HCT116 (cell line): Measurements from ENCODE around the gene RYR2. TPM values are rescaled to one million over a fixed set of nuclear protein-coding genes. Genes with fewer than 3 reads are reported as not detected.

ENCODE experiments used
- ATAC-seq: fragments of 200-7000 bp; cut with Tn5 transposase; 2 replicates; pipeline ENCODE4 v1.9.1; 2020; ENCODE audit warnings: mild to moderate bottlenecking, moderate library complexity
- BruUV-seq: library from RNA; stranded (reverse); fragments of 400-500 nt; replicated peaks from 2 replicates; lab custom pipeline; 2021; lab: Mats Ljungman, UMichigan
- CTCF ChIA-PET: fragments of 300-600 bp; sonication (Branson Sonifier 250); formaldehyde crosslinking; loops from one replicate; lab custom pipeline; 2021; ENCODE audit warnings: antibody characterized with exemption; lab: Charles Lee
- POLR2A ChIA-PET: fragments of 300-600, 350-600 bp; sonication (Branson Sonifier 250); formaldehyde crosslinking; loops from one replicate; lab custom pipeline; 2021; ENCODE audit warnings: antibody characterized with exemption; lab: Charles Lee
- RAD21 ChIA-PET, 2 experiments: fragments of 300-600 bp; sonication (Branson Sonifier 250); formaldehyde crosslinking; loops; one replicate each; lab custom pipeline; 2023; ENCODE audit warnings: low total read pairs in 2 of 2; ENCODE audit not compliant: uncharacterized antibody in 2 of 2, unreplicated experiment in 2 of 2, low non-redundant PET in 1 of 2; lab: Charles Lee
- DNase-seq: peaks from one replicate; pipeline ENCODE4 v3.0.0-alpha.2; 2010; ENCODE audit warnings: low read depth, low spot score
- H2AFZ ChIP-seq: fragments of 200-600 bp; shearing (Covaris generic), sonication (generic); 2 replicates; pipeline ENCODE4 v1.6.1; 2017; ENCODE audit warnings: low read depth, mixed run types, mixed read lengths, antibody characterized with exemption, low read length; ENCODE audit not compliant: poor library complexity, severe bottlenecking
- H3K27ac ChIP-seq: 2 replicates; pipeline ENCODE4 v1.5.1; 2012; ENCODE audit warnings: low read depth, low read length
- H3K27me3 ChIP-seq: fragments of 200-600 bp; sonication (generic); 2 replicates; pipeline ENCODE4 v1.6.1; 2016; ENCODE audit warnings: mixed run types, low read length, mixed read lengths; ENCODE audit not compliant: insufficient read depth
- H3K36me3 ChIP-seq, 2 experiments: fragments of 200-500 bp in 1 of 2; fragments of 200-600 bp in 1 of 2; sonication (Bioruptor generic) in 1 of 2; sonication (generic) in 1 of 2; 2 replicates each; pipeline versions ENCODE4 v1.5.1 to v1.6.1; 2014 to 2016; ENCODE audit warnings: low read length in 2 of 2, inconsistent platforms in 1 of 2, mixed read lengths in 1 of 2, mixed run types in 1 of 2; ENCODE audit not compliant: insufficient read depth in 2 of 2, control insufficient read depth in 1 of 2
- H3K4me1 ChIP-seq, 2 experiments: fragments of 200-600 bp in 1 of 2; sonication (generic) in 1 of 2; 2 replicates each; pipeline versions ENCODE4 v1.5.1 to v1.6.1; 2012 to 2017; ENCODE audit warnings: low read length in 2 of 2, inconsistent platforms in 1 of 2, mild to moderate bottlenecking in 1 of 2, mixed read lengths in 1 of 2, mixed run types in 1 of 2, moderate library complexity in 1 of 2; ENCODE audit not compliant: insufficient read depth in 2 of 2, control insufficient read depth in 1 of 2
- H3K4me2 ChIP-seq: fragments of 200-600 bp; sonication (generic); 2 replicates; pipeline ENCODE4 v1.6.1; 2017; ENCODE audit warnings: mixed run types, low read length, mixed read lengths
- H3K4me3 ChIP-seq, 2 experiments: fragments of 200-600 bp in 1 of 2; sonication (generic) in 1 of 2; replicated peaks in 1 of 2; 2 replicates each; pipeline ENCODE4 v1.5.1; 2011 to 2016; ENCODE audit warnings: low read length in 2 of 2, control low read depth in 1 of 2, low read depth in 1 of 2, mild to moderate bottlenecking in 1 of 2, mixed read lengths in 1 of 2, mixed run types in 1 of 2
- H3K79me2 ChIP-seq: fragments of 200-600 bp; sonication (generic); 2 replicates; pipeline ENCODE4 v1.6.1; 2017; ENCODE audit warnings: mild to moderate bottlenecking, mixed run types, low read length, moderate library complexity, mixed read lengths; ENCODE audit not compliant: insufficient read depth
- H3K9ac ChIP-seq: fragments of 200-600 bp; sonication (generic); 2 replicates; pipeline ENCODE4 v1.6.1; 2016; ENCODE audit warnings: low read length, mixed read lengths
- H3K9me2 ChIP-seq: fragments of 200-600 bp; sonication (generic), shearing (Covaris generic); 2 replicates; pipeline ENCODE4 v1.6.1; 2017; ENCODE audit warnings: mixed run types, mild to moderate bottlenecking, moderate library complexity; ENCODE audit not compliant: insufficient read depth
- H3K9me3 ChIP-seq, 2 experiments: fragments of 200-500 bp in 1 of 2; fragments of 200-600 bp in 1 of 2; sonication (Bioruptor generic) in 1 of 2; sonication (generic) in 1 of 2; 2 replicates each; pipeline ENCODE4 v1.6.1; 2014 to 2017; ENCODE audit warnings: low read length in 2 of 2, mixed read lengths in 2 of 2, inconsistent platforms in 1 of 2, low read depth in 1 of 2, mild to moderate bottlenecking in 1 of 2, mixed run types in 1 of 2, moderate library complexity in 1 of 2; ENCODE audit not compliant: control insufficient read depth in 1 of 2, insufficient read depth in 1 of 2
- H4K20me1 ChIP-seq: fragments of 200-600 bp; sonication (generic), shearing (Covaris generic); 2 replicates; pipeline ENCODE4 v1.6.1; 2017; ENCODE audit warnings: mixed run types, mild to moderate bottlenecking, moderate library complexity; ENCODE audit not compliant: insufficient read depth
- CEBPB ChIP-seq: IDR thresholded peaks from 2 replicates; pipeline ENCODE4 v1.6.1; 2012; ENCODE audit warnings: low read depth
- EGR1 ChIP-seq: IDR thresholded peaks from 2 replicates; pipeline ENCODE4 v1.6.1; 2012; ENCODE audit warnings: low read depth
- ELF1 ChIP-seq: IDR thresholded peaks from 2 replicates; pipeline ENCODE4 v1.6.1; 2012; ENCODE audit warnings: low read depth, borderline replicate concordance
- EZH2 ChIP-seq: fragments of 200-600 bp; sonication (generic); IDR thresholded peaks from 2 replicates; pipeline ENCODE4 v1.6.1; 2017; ENCODE audit warnings: antibody characterized with exemption, mixed run types
- FOSL1 ChIP-seq: IDR thresholded peaks from 2 replicates; pipeline ENCODE4 v1.6.1; 2012; ENCODE audit warnings: low read depth
- JUND ChIP-seq: IDR thresholded peaks from 2 replicates; pipeline ENCODE4 v1.6.1; 2012
- POLR2A ChIP-seq: IDR thresholded peaks from 2 replicates; pipeline ENCODE4 v1.7.0; 2011; ENCODE audit warnings: borderline replicate concordance; ENCODE audit not compliant: insufficient read depth, insufficient read length; ENCODE audit errors: extremely low read depth
- POLR2AphosphoS5 ChIP-seq: IDR thresholded peaks from 2 replicates; pipeline ENCODE4 v1.6.1; 2011; ENCODE audit warnings: mild to moderate bottlenecking, low read depth, low read length, moderate library complexity
- RAD21 ChIP-seq: IDR thresholded peaks from 2 replicates; pipeline ENCODE4 v1.6.1; 2012; ENCODE audit warnings: low read depth, mild to moderate bottlenecking
- SIN3A ChIP-seq: IDR thresholded peaks from 2 replicates; pipeline ENCODE4 v1.6.1; 2012; ENCODE audit warnings: low read depth
- SP1 ChIP-seq: IDR thresholded peaks from 2 replicates; pipeline ENCODE4 v1.6.1; 2012; ENCODE audit warnings: low read depth
- SRF ChIP-seq: IDR thresholded peaks from 2 replicates; pipeline ENCODE4 v1.6.1; 2012; ENCODE audit warnings: low read depth
- YY1 ChIP-seq: IDR thresholded peaks from 2 replicates; pipeline ENCODE4 v1.6.1; 2011; ENCODE audit warnings: low read length, low read depth, moderate library complexity, mild to moderate bottlenecking; ENCODE audit not compliant: insufficient replicate concordance; ENCODE audit errors: extremely low read depth
- ZFX ChIP-seq: fragments of 450-650 bp; IDR thresholded peaks from 2 replicates; pipeline ENCODE4 v1.6.1; 2017
- ZNF274 ChIP-seq: fragments of 200-500 bp; sonication (Bioruptor generic); IDR thresholded peaks from 2 replicates; pipeline ENCODE4 v1.6.1; 2014; ENCODE audit warnings: mild to moderate bottlenecking, low read depth, low read length, inconsistent platforms
- intact Hi-C: fragments of 100-400 bp; cut with micrococcal nuclease; formaldehyde crosslinking; loops from 2 replicates; pipeline ENCODE4 v1.10.0; 2022
- total RNA-seq: library from RNA; stranded (reverse); gene quantifications from one replicate; pipeline ENCODE4 v1.2.1, GENCODE V29; 2021; ENCODE audit not compliant: unreplicated experiment
- TF ChIP-seq, protein P1 (sequence below): IDR thresholded peaks from 2 replicates; pipeline ENCODE4 v1.6.1; 2012
- TF ChIP-seq, protein P2 (sequence below): IDR thresholded peaks from 2 replicates; pipeline ENCODE4 v1.6.1; 2012
- TF ChIP-seq, protein P3 (sequence below): IDR thresholded peaks from 2 replicates; pipeline ENCODE4 v1.6.1; 2011; ENCODE audit warnings: mild to moderate bottlenecking, low read length, moderate library complexity; ENCODE audit not compliant: insufficient replicate concordance; ENCODE audit errors: extremely low read depth
- TF ChIP-seq, protein P4 (sequence below): IDR thresholded peaks from 2 replicates; pipeline ENCODE4 v1.6.1; 2012; ENCODE audit warnings: low read depth

Gene RYR2
- total RNA-seq, 1 experiment from 2014 or later, result 0.02 TPM

DNA sequence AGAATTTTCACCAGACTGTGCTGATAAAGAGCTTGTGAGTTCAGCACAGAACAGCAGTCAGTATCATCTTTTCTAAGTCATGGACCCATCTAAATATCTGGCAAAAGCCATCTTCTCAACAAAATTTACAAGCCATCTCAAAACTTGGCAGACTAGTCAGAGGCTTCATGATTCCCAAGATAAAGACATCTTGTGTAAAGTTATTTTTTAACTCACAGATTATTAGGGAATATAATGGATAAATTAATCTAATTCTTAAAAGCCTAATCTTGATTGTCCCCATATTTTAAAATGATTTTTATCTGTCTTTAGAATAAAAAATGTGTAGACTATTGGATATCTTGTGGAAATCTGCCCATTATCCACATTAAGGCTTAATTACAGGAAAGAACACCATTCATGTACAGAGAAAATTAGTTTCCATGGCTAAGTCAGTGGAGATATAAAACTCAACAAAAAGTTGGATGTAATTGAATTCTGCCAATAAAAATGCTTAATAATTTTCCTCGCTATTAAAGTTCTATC is 688.9 kb downstream of the RYR2 start:
- H4K20me1 ChIP-seq, result no peaks in the 10 kb centered on the region
- BruUV-seq, result no TSS peak
- ChIA-PET RAD21 (no interaction called here), CTCF (no interaction called here)
- H3K4me2 ChIP-seq, result no peak overlapping the region
- H3K27me3 ChIP-seq, result no peaks in the 10 kb centered on the region
- H3K4me1 ChIP-seq, result no peaks in the 10 kb centered on the region
- TF ChIP-seq ZNF274 (no peak), EZH2 (no peak), YY1 (no peak), CEBPB (no peak), ELF1 (no peak), POLR2AphosphoS5 (no peak), EGR1 (no peak), POLR2A (no peak), SIN3A (no peak), SP1 (no peak), RAD21 (no peak), FOSL1 (no peak), SRF (no peak), JUND (no peak), ZFX (no peak)
- TF ChIP-seq, protein P1, sequence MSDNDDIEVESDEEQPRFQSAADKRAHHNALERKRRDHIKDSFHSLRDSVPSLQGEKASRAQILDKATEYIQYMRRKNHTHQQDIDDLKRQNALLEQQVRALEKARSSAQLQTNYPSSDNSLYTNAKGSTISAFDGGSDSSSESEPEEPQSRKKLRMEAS, result no peak
- TF ChIP-seq, protein P2, sequence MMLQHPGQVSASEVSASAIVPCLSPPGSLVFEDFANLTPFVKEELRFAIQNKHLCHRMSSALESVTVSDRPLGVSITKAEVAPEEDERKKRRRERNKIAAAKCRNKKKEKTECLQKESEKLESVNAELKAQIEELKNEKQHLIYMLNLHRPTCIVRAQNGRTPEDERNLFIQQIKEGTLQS, result no peak
- TF ChIP-seq, protein P3, sequence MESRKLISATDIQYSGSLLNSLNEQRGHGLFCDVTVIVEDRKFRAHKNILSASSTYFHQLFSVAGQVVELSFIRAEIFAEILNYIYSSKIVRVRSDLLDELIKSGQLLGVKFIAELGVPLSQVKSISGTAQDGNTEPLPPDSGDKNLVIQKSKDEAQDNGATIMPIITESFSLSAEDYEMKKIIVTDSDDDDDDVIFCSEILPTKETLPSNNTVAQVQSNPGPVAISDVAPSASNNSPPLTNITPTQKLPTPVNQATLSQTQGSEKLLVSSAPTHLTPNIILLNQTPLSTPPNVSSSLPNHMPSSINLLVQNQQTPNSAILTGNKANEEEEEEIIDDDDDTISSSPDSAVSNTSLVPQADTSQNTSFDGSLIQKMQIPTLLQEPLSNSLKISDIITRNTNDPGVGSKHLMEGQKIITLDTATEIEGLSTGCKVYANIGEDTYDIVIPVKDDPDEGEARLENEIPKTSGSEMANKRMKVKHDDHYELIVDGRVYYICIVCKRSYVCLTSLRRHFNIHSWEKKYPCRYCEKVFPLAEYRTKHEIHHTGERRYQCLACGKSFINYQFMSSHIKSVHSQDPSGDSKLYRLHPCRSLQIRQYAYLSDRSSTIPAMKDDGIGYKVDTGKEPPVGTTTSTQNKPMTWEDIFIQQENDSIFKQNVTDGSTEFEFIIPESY, result no peak
- TF ChIP-seq, protein P4, sequence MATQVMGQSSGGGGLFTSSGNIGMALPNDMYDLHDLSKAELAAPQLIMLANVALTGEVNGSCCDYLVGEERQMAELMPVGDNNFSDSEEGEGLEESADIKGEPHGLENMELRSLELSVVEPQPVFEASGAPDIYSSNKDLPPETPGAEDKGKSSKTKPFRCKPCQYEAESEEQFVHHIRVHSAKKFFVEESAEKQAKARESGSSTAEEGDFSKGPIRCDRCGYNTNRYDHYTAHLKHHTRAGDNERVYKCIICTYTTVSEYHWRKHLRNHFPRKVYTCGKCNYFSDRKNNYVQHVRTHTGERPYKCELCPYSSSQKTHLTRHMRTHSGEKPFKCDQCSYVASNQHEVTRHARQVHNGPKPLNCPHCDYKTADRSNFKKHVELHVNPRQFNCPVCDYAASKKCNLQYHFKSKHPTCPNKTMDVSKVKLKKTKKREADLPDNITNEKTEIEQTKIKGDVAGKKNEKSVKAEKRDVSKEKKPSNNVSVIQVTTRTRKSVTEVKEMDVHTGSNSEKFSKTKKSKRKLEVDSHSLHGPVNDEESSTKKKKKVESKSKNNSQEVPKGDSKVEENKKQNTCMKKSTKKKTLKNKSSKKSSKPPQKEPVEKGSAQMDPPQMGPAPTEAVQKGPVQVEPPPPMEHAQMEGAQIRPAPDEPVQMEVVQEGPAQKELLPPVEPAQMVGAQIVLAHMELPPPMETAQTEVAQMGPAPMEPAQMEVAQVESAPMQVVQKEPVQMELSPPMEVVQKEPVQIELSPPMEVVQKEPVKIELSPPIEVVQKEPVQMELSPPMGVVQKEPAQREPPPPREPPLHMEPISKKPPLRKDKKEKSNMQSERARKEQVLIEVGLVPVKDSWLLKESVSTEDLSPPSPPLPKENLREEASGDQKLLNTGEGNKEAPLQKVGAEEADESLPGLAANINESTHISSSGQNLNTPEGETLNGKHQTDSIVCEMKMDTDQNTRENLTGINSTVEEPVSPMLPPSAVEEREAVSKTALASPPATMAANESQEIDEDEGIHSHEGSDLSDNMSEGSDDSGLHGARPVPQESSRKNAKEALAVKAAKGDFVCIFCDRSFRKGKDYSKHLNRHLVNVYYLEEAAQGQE, result no peak
- TF ChIP-seq, all 23 proteins: peak for 0
- Histone ChIP-seq H3K79me2 (no peaks in the 10 kb centered on the region), H3K4me3 (no peak overlapping the region), H3K9me2 (no peaks in the 10 kb centered on the region), H3K36me3 (no peaks in the 10 kb centered on the region), H3K9ac (no peak overlapping the region), H3K9me3 (peaks cover 4 to 17% of the 10 kb centered on the region in 2 experiments; a peak in 3 of 4 replicates), H3K27ac (no peak overlapping the region), H2AFZ (no peak overlapping the region)
- POLR2A ChIA-PET, result no interaction called here
- intact Hi-C loops, result loop anchor here (10.0 kb wide), 1 partner anchor 56 kb away; no protein-coding TSS in a partner anchor
- ATAC-seq (no peak), DNase-seq (no peak)
